GM12878 (cell line): ENCODE results near the gene SH2D2A. TPM values are rescaled to one million over a fixed set of nuclear protein-coding genes. Genes with fewer than 3 reads are reported as not detected.
A peak's percentile ranks its signal among the peaks of the same experiment; 100 is the strongest.

Experiments used
- ATAC-seq: fragments of 200-7000 bp; cut with Tn5 transposase; 3 replicates; pipeline ENCODE4 v1.9.1; 2020; ENCODE audit warnings: mild to moderate bottlenecking, moderate library complexity
- BruUV-seq: library from RNA; stranded (reverse); fragments of 400-500 nt; replicated peaks from 2 replicates; lab custom pipeline; 2021; lab: Mats Ljungman, UMichigan
- CTCF ChIA-PET: fragments of 300-600 bp; sonication (Branson Sonifier 250); formaldehyde crosslinking; extraction: SDS; loops from one replicate; lab custom pipeline; 2021; ENCODE audit warnings: inconsistent platforms; lab: Yijun Ruan, JAX
- POLR2A ChIA-PET: fragments of 350-600 bp; formaldehyde crosslinking; extraction: SDS; loops from one replicate; lab custom pipeline; 2021; ENCODE audit warnings: inconsistent platforms; lab: Charles Lee
- RAD21 ChIA-PET: fragments of 300-600 bp; sonication (Branson Sonifier 250); formaldehyde crosslinking; loops from one replicate; lab custom pipeline; 2023; ENCODE audit warnings: antibody characterized with exemption; ENCODE audit not compliant: unreplicated experiment; lab: Charles Lee
- SMC1A ChIA-PET: fragments of 300-600 bp; sonication (Branson Sonifier 250); formaldehyde crosslinking; loops from one replicate; lab custom pipeline; 2023; ENCODE audit not compliant: unreplicated experiment, uncharacterized antibody; lab: Charles Lee
- DNase-seq: peaks from one replicate; pipeline ENCODE4 v3.0.0-alpha.2; 2011; ENCODE audit warnings: low read depth, low spot score
- FAIRE-seq: peaks from 3 replicates; lab custom pipeline; 2011; peaks lifted over from hg19 to GRCh38; lab: Jason Lieb, UNC
- H2AFZ ChIP-seq: 2 replicates; pipeline ENCODE4 v1.6.0; 2011; ENCODE audit warnings: low read depth, low read length, control low read depth; ENCODE audit not compliant: control insufficient read depth
- H3K27ac ChIP-seq: 2 replicates; pipeline ENCODE4 v1.5.1; 2011; ENCODE audit warnings: control low read depth; ENCODE audit not compliant: control insufficient read depth, insufficient read depth
- H3K27me3 ChIP-seq, 2 experiments: replicated peaks in 1 of 2; 2 replicates each; pipeline versions ENCODE4 v1.6.0 to v1.6.1; 2011; ENCODE audit warnings: low read length in 1 of 2; ENCODE audit not compliant: control insufficient read depth in 2 of 2, insufficient read depth in 2 of 2
- H3K36me3 ChIP-seq, 2 experiments: 2 replicates each; pipeline ENCODE4 v1.5.1; 2011; ENCODE audit warnings: low read length in 1 of 2; ENCODE audit not compliant: control insufficient read depth in 2 of 2, insufficient read depth in 2 of 2
- H3K4me1 ChIP-seq: 2 replicates; pipeline ENCODE4 v1.6.1; 2011; ENCODE audit warnings: mild to moderate bottlenecking, low read length, moderate library complexity, mixed read lengths; ENCODE audit not compliant: control insufficient read depth, insufficient read depth
- H3K4me2 ChIP-seq: 2 replicates; pipeline ENCODE4 v1.6.0; 2011; ENCODE audit warnings: control low read depth; ENCODE audit not compliant: control insufficient read depth, insufficient read depth
- H3K4me3 ChIP-seq: fragments of 200-600 bp; sonication (generic); 2 replicates; pipeline ENCODE4 v1.5.1; 2016
- H3K79me2 ChIP-seq: 2 replicates; pipeline ENCODE4 v1.6.0; 2011; ENCODE audit warnings: low read length; ENCODE audit not compliant: control insufficient read depth, insufficient read depth
- H3K9ac ChIP-seq: 2 replicates; pipeline ENCODE4 v1.8.0; 2011; ENCODE audit warnings: low read length, control low read depth, mixed read lengths; ENCODE audit not compliant: control insufficient read depth, insufficient read depth
- H3K9me3 ChIP-seq: replicated peaks from 3 replicates; pipeline ENCODE4 v1.5.1; 2011; ENCODE audit warnings: mild to moderate bottlenecking, low read length; ENCODE audit not compliant: control insufficient read depth, insufficient read depth
- H4K20me1 ChIP-seq: 2 replicates; pipeline ENCODE4 v1.6.0; 2011; ENCODE audit not compliant: control insufficient read depth, insufficient read depth
- ATF2 ChIP-seq: IDR thresholded peaks from 2 replicates; pipeline ENCODE4 v1.6.1; 2012; ENCODE audit warnings: low read length, inconsistent platforms
- BRCA1 ChIP-seq: IDR thresholded peaks from 2 replicates; pipeline ENCODE4 v1.6.1; 2011; ENCODE audit warnings: low read depth, low read length, improper control_type of control experiment
- CEBPB ChIP-seq, 2 experiments: fragments of 150-350 bp in 1 of 2; IDR thresholded peaks; 2 replicates each; pipeline ENCODE4 v1.6.1; 2012 to 2014; ENCODE audit warnings: low read depth in 2 of 2, low read length in 2 of 2, borderline replicate concordance in 1 of 2, inconsistent platforms in 1 of 2
- E2F8 ChIP-seq: fragments of 450-650 bp; IDR thresholded peaks from 2 replicates; pipeline ENCODE4 v1.6.1; 2018; ENCODE audit warnings: mild to moderate bottlenecking, low read depth, moderate library complexity; ENCODE audit not compliant: partially characterized antibody
- MEF2A ChIP-seq: IDR thresholded peaks from 2 replicates; pipeline ENCODE4 v1.6.1; 2011; ENCODE audit warnings: low read depth, mild to moderate bottlenecking, low read length, moderate library complexity; ENCODE audit not compliant: insufficient read depth
- MXI1 ChIP-seq: fragments of 150-350 bp; IDR thresholded peaks from 2 replicates; pipeline ENCODE4 v1.6.1; 2011; ENCODE audit warnings: low read depth, mild to moderate bottlenecking, inconsistent platforms, low read length, improper control_type of control experiment
- NBN ChIP-seq: fragments of 450-650 bp; IDR thresholded peaks from 2 replicates; pipeline ENCODE4 v1.6.1; 2016
- NFIC ChIP-seq: IDR thresholded peaks from 2 replicates; pipeline ENCODE4 v1.6.1; 2012; ENCODE audit warnings: low read depth, mild to moderate bottlenecking, inconsistent platforms, low read length, moderate library complexity
- RCOR1 ChIP-seq: conservative IDR thresholded peaks from 2 replicates; pipeline ENCODE4 v1.6.1; 2012; ENCODE audit warnings: low read depth, low read length, improper control_type of control experiment
- SMAD5 ChIP-seq: IDR thresholded peaks from 2 replicates; pipeline ENCODE4 v1.6.1; 2016; ENCODE audit warnings: antibody characterized with exemption, low read depth
- SPI1 ChIP-seq: IDR thresholded peaks from 2 replicates; pipeline ENCODE4 v1.6.1; 2011; ENCODE audit warnings: low read depth, mild to moderate bottlenecking, low read length, moderate library complexity, borderline replicate concordance; ENCODE audit not compliant: insufficient read depth
- STAT3 ChIP-seq: IDR thresholded peaks from 2 replicates; pipeline ENCODE4 v1.6.1; 2011; ENCODE audit warnings: low read depth, low read length, improper control_type of control experiment
- SUZ12 ChIP-seq: fragments of 200-600 bp; sonication (generic); IDR thresholded peaks from one replicate; pipeline ENCODE4 v1.6.1; 2018; ENCODE audit warnings: antibody characterized with exemption, mild to moderate bottlenecking; ENCODE audit not compliant: unreplicated experiment
- TCF12 ChIP-seq: IDR thresholded peaks from 2 replicates; pipeline ENCODE4 v1.6.1; 2011; ENCODE audit warnings: low read depth, mild to moderate bottlenecking, low read length
- ZNF24 ChIP-seq: fragments of 450-650 bp; IDR thresholded peaks from 2 replicates; pipeline ENCODE4 v1.6.1; 2017; ENCODE audit warnings: antibody characterized with exemption, mild to moderate bottlenecking
- WGBS: methylation state at CpG from one replicate; pipeline ENCODE4 v1.1.6; 2016; ENCODE audit warnings: low lambda C conversion rate; ENCODE audit not compliant: insufficient replicate concordance, insufficient coverage; ENCODE audit errors: missing lambda C conversion rate; 5-methylcytosine and 5-hydroxymethylcytosine counted together
- in situ Hi-C: fragments of 300-500 bp; cut with MboI; formaldehyde crosslinking; loops from 9 replicates; pipeline ENCODE4 v1.14.3; 2018; ENCODE audit warnings: mixed read lengths
- intact Hi-C: fragments of 100-400 bp; cut with micrococcal nuclease; formaldehyde crosslinking; loops from one replicate; pipeline ENCODE4 v1.14.2; 2022; ENCODE audit not compliant: unreplicated experiment
- polyA plus RNA-seq, 11 experiments: library from polyadenylated mRNA; depleted of rRNA in 4 of 11; unstranded in 6 of 11; stranded (reverse) in 5 of 11; fragments of >200 nt; fragmentation: Nextera tagmentation in 4 of 11; fragmentation: Illumina TruSeq in 1 of 11; extraction: Ambion mirVana in 4 of 11; extraction: Trizol in 1 of 11; gene quantifications; 1 replicate in 1 of 11; 2 replicates in 10 of 11; pipeline versions ENCODE4 v1.2.1 to v1.2.3, GENCODE V29; 2011 to 2016; ENCODE audit warnings: inconsistent platforms in 2 of 11, missing spikeins in 2 of 11, low read depth in 1 of 11
- total RNA-seq, 4 experiments: library from RNA; depleted of rRNA in 3 of 4; stranded (reverse); fragments of >200 nt in 3 of 4; fragmentation: Illumina TruSeq in 1 of 4; extraction: Trizol in 1 of 4; gene quantifications; 2 replicates each; pipeline versions ENCODE4 v1.2.1 to v1.2.3, GENCODE V29; 2013 to 2021
- TF ChIP-seq, protein P1 (sequence below): fragments of 450-650 bp; IDR thresholded peaks from 2 replicates; pipeline ENCODE4 v1.6.1; 2017; ENCODE audit warnings: mild to moderate bottlenecking

SH2D2A gene
- total and polyA plus RNA-seq, 10 of the 15 experiments (the other 5 are each of a cell fraction or from before 2014, with no cell fraction given): 0.72 to 15.9 (median 7.0) TPM

- ChIA-PET SMC1A (interaction anchor here (0.7 to 4.9 kb wide), 7 partner anchors 11 to 126 kb away, joined by 3 to 41 read pairs (median 3); partner anchors contain the start of genes INSRR and NTRK1), POLR2A (interaction anchor here (0.5 to 1.3 kb wide), 3 partner anchors 30 to 252 kb away, joined by 3 to 4 read pairs (median 4); no protein-coding TSS in a partner anchor), CTCF (interaction anchor here (1.2 to 13.1 kb wide), 6 partner anchors 12 to 89 kb away, joined by 3 to 206 read pairs (median 18); partner anchors contain the start of genes INSRR, ISG20L2, METTL25B and NTRK1), RAD21 (interaction anchor here (4.4 to 11.9 kb wide), 2 partner anchors 59 to 76 kb away, joined by 19 to 115 read pairs; partner anchors contain the start of genes INSRR and NTRK1)
- no peak for ATAC-seq
- no peak overlapping the region for H2AFZ ChIP-seq
- no peak for FAIRE-seq
- H4K20me1 ChIP-seq: no peaks in the 10 kb centered on the region
- no peak for DNase-seq
- H3K4me1 ChIP-seq: peaks cover 12% of the 10 kb centered on the region
- in situ Hi-C loops: loop anchor here (5.0 kb wide), 1 partner anchor 61 kb away; the partner anchor contains the start of gene NTRK1
- H3K9me3 ChIP-seq: no peaks in the 10 kb centered on the region
- no TSS peak for BruUV-seq
- no peaks in the 10 kb centered on the region for H3K79me2 ChIP-seq
- no peak overlapping the region for H3K4me2 ChIP-seq
- H3K4me3 ChIP-seq: no peak overlapping the region
- H3K9ac ChIP-seq: no peak overlapping the region
- no peak overlapping the region for H3K27ac ChIP-seq
- no peaks in the 10 kb centered on the region for H3K27me3 ChIP-seq
- peaks cover 17 to 19% of the 10 kb centered on the region in 2 experiments for H3K36me3 ChIP-seq
- 86% methylated on average over 7 of the region's 7 CpGs for WGBS
- intact Hi-C loops: no loop called here
- TF ChIP-seq ZNF24: no peak
- TF ChIP-seq ATF2: no peak
- no peak for TF ChIP-seq SUZ12
- no peak for TF ChIP-seq MXI1
- no peak for TF ChIP-seq RCOR1
- no peak for TF ChIP-seq E2F8
- peak; percentile 27; the same call in 1 of the 2 replicates for TF ChIP-seq SMAD5
- TF ChIP-seq BRCA1: no peak
- TF ChIP-seq, protein P1, sequence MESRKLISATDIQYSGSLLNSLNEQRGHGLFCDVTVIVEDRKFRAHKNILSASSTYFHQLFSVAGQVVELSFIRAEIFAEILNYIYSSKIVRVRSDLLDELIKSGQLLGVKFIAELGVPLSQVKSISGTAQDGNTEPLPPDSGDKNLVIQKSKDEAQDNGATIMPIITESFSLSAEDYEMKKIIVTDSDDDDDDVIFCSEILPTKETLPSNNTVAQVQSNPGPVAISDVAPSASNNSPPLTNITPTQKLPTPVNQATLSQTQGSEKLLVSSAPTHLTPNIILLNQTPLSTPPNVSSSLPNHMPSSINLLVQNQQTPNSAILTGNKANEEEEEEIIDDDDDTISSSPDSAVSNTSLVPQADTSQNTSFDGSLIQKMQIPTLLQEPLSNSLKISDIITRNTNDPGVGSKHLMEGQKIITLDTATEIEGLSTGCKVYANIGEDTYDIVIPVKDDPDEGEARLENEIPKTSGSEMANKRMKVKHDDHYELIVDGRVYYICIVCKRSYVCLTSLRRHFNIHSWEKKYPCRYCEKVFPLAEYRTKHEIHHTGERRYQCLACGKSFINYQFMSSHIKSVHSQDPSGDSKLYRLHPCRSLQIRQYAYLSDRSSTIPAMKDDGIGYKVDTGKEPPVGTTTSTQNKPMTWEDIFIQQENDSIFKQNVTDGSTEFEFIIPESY: no peak
- TF ChIP-seq TCF12: no peak
- TF ChIP-seq STAT3: no peak
- no peak for TF ChIP-seq CEBPB (IDR thresholded peaks at IDR 0.05; ENCODE audit: borderline replicate concordance in 1 of 2, low read depth in 2 of 2, low read length in 2 of 2)
- TF ChIP-seq NBN: no peak
- no peak for TF ChIP-seq SPI1
- TF ChIP-seq NFIC: no peak
- TF ChIP-seq MEF2A: no peak
Measured at GRCh38 chr1:156801409-156802121, 15.1 kb downstream of the SH2D2A start.
